Measurements from ENCODE around the gene SEL1L3.
"Not testable (repeated sequence)": the region's sequence is repeated elsewhere in the genome, so short reads cannot be mapped to it uniquely, and the experiment has no call there.

The SEL1L3 gene

GRCh38 chr4:25879587-25879986 lies 16.8 kb upstream of the SEL1L3 start:
- DNase-seq = no peak

- DNase-seq = no peak
These were observed 16.4 kb upstream of the SEL1L3 start for GRCh38 chr4:25879091-25879584.

GRCh38 chr4:25878676-25879075 lies 15.9 kb upstream of the SEL1L3 start:
- DNase-seq = no peak

GRCh38 chr4:25875281-25875745 lies 12.5 kb upstream of the SEL1L3 start:
- no peak for DNase-seq

GRCh38 chr4:25874655-25875054 lies 11.9 kb upstream of the SEL1L3 start:
- DNase-seq = no peak

GRCh38 chr4:25873632-25874129 lies 10.9 kb upstream of the SEL1L3 start:
- no peak for DNase-seq

- DNase-seq = no peak
These were observed 10.3 kb upstream of the SEL1L3 start for GRCh38 chr4:25872851-25873631.

- DNase-seq = no peak
These were observed 7.3 kb upstream of the SEL1L3 start for GRCh38 chr4:25870081-25870480.

- DNase-seq = no peak
These were observed 5.0 kb upstream of the SEL1L3 start for GRCh38 chr4:25867781-25868294.

- DNase-seq = not testable (repeated sequence)
These were observed 3.6 kb upstream of the SEL1L3 start for GRCh38 chr4:25866401-25866800.

GRCh38 chr4:25865586-25865985 lies 2.8 kb upstream of the SEL1L3 start:
- DNase-seq = no peak

- DNase-seq = no peak
These were observed 1.1 kb upstream of the SEL1L3 start for GRCh38 chr4:25863831-25864418.

GRCh38 chr4:25863347-25863784 lies 578 bp upstream of the SEL1L3 start:
- no peak for DNase-seq

- peak; percentile 8 for DNase-seq
These were observed 807 bp downstream of the SEL1L3 start for GRCh38 chr4:25861951-25862410.

GRCh38 chr4:25861280-25861950 lies 1.4 kb downstream of the SEL1L3 start:
- DNase-seq = no peak

- DNase-seq = no peak
These were observed 2.1 kb downstream of the SEL1L3 start for GRCh38 chr4:25860586-25861279.

GRCh38 chr4:25859429-25860148 lies 3.2 kb downstream of the SEL1L3 start:
- peak; percentile 18 for DNase-seq

- no peak for DNase-seq
These were observed 4.9 kb downstream of the SEL1L3 start for GRCh38 chr4:25857851-25858400.

GRCh38 chr4:25857403-25857802 lies 5.4 kb downstream of the SEL1L3 start:
- no peak for DNase-seq

- DNase-seq = no peak
These were observed 6.0 kb downstream of the SEL1L3 start for GRCh38 chr4:25856756-25857155.

GRCh38 chr4:25852103-25852502 lies 10.7 kb downstream of the SEL1L3 start:
- no peak for DNase-seq

All from activated CD4-positive, alpha-beta T cell treated with anti-CD3 and anti-CD28 coated beads, Interleukin-2, amount 50 U/mL, for 1 hour (primary cell).